Spinal cord (tissue), 10 donors: ENCODE measurements around the gene EVL. TPM values are rescaled to one million over a fixed set of nuclear protein-coding genes. Genes with fewer than 3 reads are reported as not detected.

ENCODE experiments used
- DNase-seq, 6 donors: peaks; one replicate each; pipeline versions ENCODE4 v3.0.0 to v3.0.0-alpha.2; 2013 to 2015; ENCODE audit warnings: low spot score in 6 of 6, low read depth in 4 of 6
- H3K27ac ChIP-seq: one replicate; pipeline ENCODE4 v1.5.1; 2013; ENCODE audit warnings: low read depth, low read length, control low read depth
- H3K27me3 ChIP-seq: one replicate; pipeline ENCODE4 v1.6.1; 2013; ENCODE audit warnings: low read length; ENCODE audit not compliant: control insufficient read depth, insufficient read depth
- H3K36me3 ChIP-seq: one replicate; pipeline ENCODE4 v1.6.1; 2013; ENCODE audit warnings: low read length; ENCODE audit not compliant: control insufficient read depth, insufficient read depth
- H3K4me1 ChIP-seq: one replicate; pipeline ENCODE4 v1.6.1; 2013; ENCODE audit warnings: low read length; ENCODE audit not compliant: control insufficient read depth, insufficient read depth
- H3K4me3 ChIP-seq: one replicate; pipeline ENCODE4 v1.5.1; 2013; ENCODE audit warnings: low read depth, low read length, control low read depth
- H3K9me3 ChIP-seq: one replicate; pipeline ENCODE4 v1.6.1; 2013; ENCODE audit warnings: low read length; ENCODE audit not compliant: control insufficient read depth, insufficient read depth
- WGBS: methylation state at CpG from one replicate; pipeline ENCODE4 v1.1.5; 2013; ENCODE audit warnings: missing lambda C conversion rate; ENCODE audit not compliant: insufficient coverage; 5-methylcytosine and 5-hydroxymethylcytosine counted together
- polyA plus RNA-seq, 2 donors: library from polyadenylated mRNA; unstranded; fragments of 120-200 nt; gene quantifications; one replicate each; pipeline ENCODE4 v1.2.1, GENCODE V29; 2013; ENCODE audit not compliant: insufficient read length in 2 of 2
- total RNA-seq, 2 donors: library from RNA; depleted of rRNA in 1 of 2; stranded (reverse); fragments of 120-200 nt in 1 of 2; fragments of >200 nt in 1 of 2; gene quantifications; one replicate each; pipeline versions ENCODE4 v1.2.3 to v1.2.4, GENCODE V29; 2013 to 2014
- donor health status: healthy.

The EVL gene
- total and polyA plus RNA-seq, 4 donors = 70.9 to 585 (median 342) TPM

- Histone ChIP-seq H3K27me3 (no peaks in the 10 kb centered on the region), H3K4me1 (peaks cover 35% of the 10 kb centered on the region), H3K27ac (no peak overlapping the region), H3K36me3 (peaks cover 94% of the 10 kb centered on the region), H3K9me3 (no peaks in the 10 kb centered on the region), H3K4me3 (no peak overlapping the region)
- no peak for DNase-seq
- 87% methylated on average over 13 of the region's 13 CpGs for WGBS
Measured at GRCh38 chr14:100138955-100139354, 73.7 kb downstream of the EVL start.

GRCh38 chr14:100140452-100141078, 75.3 kb downstream of the EVL start:
- Histone ChIP-seq H3K4me1 (peaks cover 42% of the 10 kb centered on the region), H3K27ac (peak overlapping the region; percentile 6), H3K27me3 (no peaks in the 10 kb centered on the region), H3K4me3 (no peak overlapping the region), H3K9me3 (no peaks in the 10 kb centered on the region), H3K36me3 (peaks cover 96% of the 10 kb centered on the region)
- 20% methylated on average over 16 of the region's 16 CpGs for WGBS
- peak in 2 of 6 donors; percentile 26 to 37 for DNase-seq

- no peak for DNase-seq
- WGBS = 88% methylated on average over 7 of the region's 7 CpGs
- Histone ChIP-seq H3K4me3 (no peak overlapping the region), H3K27me3 (no peaks in the 10 kb centered on the region), H3K36me3 (peaks cover 96% of the 10 kb centered on the region), H3K27ac (peak overlapping the region; percentile 6), H3K4me1 (peaks cover 42% of the 10 kb centered on the region), H3K9me3 (no peaks in the 10 kb centered on the region)
Measured at GRCh38 chr14:100141098-100141497, 75.9 kb downstream of the EVL start.

GRCh38 chr14:100142073-100143040, 77.1 kb downstream of the EVL start:
- WGBS = 41% methylated on average over 12 of the region's 14 CpGs

GRCh38 chr14:100143523-100143922, 78.3 kb downstream of the EVL start:
- peaks cover 42% of the 10 kb centered on the region for H3K4me1 ChIP-seq
- no peak overlapping the region for H3K4me3 ChIP-seq
- DNase-seq = no peak
- H3K27ac ChIP-seq = no peak overlapping the region
- peaks cover 94% of the 10 kb centered on the region for H3K36me3 ChIP-seq
- WGBS = 95% methylated on average over 18 of the region's 18 CpGs
- no peaks in the 10 kb centered on the region for H3K9me3 ChIP-seq
- H3K27me3 ChIP-seq = no peaks in the 10 kb centered on the region

More at GRCh38 chr14:100142073-100143040, 77.1 kb downstream of the EVL start:
- Histone ChIP-seq H3K27me3 (no peaks in the 10 kb centered on the region), H3K36me3 (peaks cover 95% of the 10 kb centered on the region), H3K9me3 (no peaks in the 10 kb centered on the region), H3K4me1 (peaks cover 42% of the 10 kb centered on the region), H3K4me3 (no peak overlapping the region), H3K27ac (peak overlapping the region; percentile 62)
- DNase-seq = peak in 1 of 6 donors; percentile 55

GRCh38 chr14:100143934-100144333, 78.7 kb downstream of the EVL start:
- 93% methylated on average over 21 of the region's 23 CpGs for WGBS
- H3K4me1 ChIP-seq = peaks cover 42% of the 10 kb centered on the region
- H3K27ac ChIP-seq = no peak overlapping the region
- no peaks in the 10 kb centered on the region for H3K27me3 ChIP-seq
- DNase-seq = no peak
- H3K36me3 ChIP-seq = peaks cover 90% of the 10 kb centered on the region
- no peak overlapping the region for H3K4me3 ChIP-seq
- no peaks in the 10 kb centered on the region for H3K9me3 ChIP-seq

- Histone ChIP-seq H3K4me3 (no peak overlapping the region), H3K27ac (no peak overlapping the region), H3K36me3 (peaks cover 89% of the 10 kb centered on the region), H3K27me3 (no peaks in the 10 kb centered on the region), H3K9me3 (no peaks in the 10 kb centered on the region), H3K4me1 (peaks cover 42% of the 10 kb centered on the region)
- DNase-seq = no peak
- 56% methylated on average over 4 of the region's 4 CpGs for WGBS
Measured at GRCh38 chr14:100144645-100144995, 79.4 kb downstream of the EVL start.

GRCh38 chr14:100144996-100145646, 79.9 kb downstream of the EVL start:
- Histone ChIP-seq H3K4me1 (peaks cover 45% of the 10 kb centered on the region), H3K27me3 (no peaks in the 10 kb centered on the region), H3K36me3 (peaks cover 86% of the 10 kb centered on the region), H3K4me3 (no peak overlapping the region), H3K9me3 (no peaks in the 10 kb centered on the region), H3K27ac (no peak overlapping the region)
- 88% methylated on average over 16 of the region's 18 CpGs for WGBS
- no peak for DNase-seq

GRCh38 chr14:100145682-100146464, 80.7 kb downstream of the EVL start:
- 92% methylated on average over 25 of the region's 27 CpGs for WGBS
- Histone ChIP-seq H3K4me1 (peaks cover 43% of the 10 kb centered on the region), H3K4me3 (no peak overlapping the region), H3K36me3 (peaks cover 80% of the 10 kb centered on the region), H3K27ac (no peak overlapping the region), H3K27me3 (no peaks in the 10 kb centered on the region), H3K9me3 (no peaks in the 10 kb centered on the region)
- no peak for DNase-seq
